ENCODE results near the gene RASGRF2. TPM values are rescaled to one million over a fixed set of nuclear protein-coding genes. Genes with fewer than 3 reads are reported as not detected.
A peak's percentile ranks its signal among the peaks of the same experiment; 100 is the strongest.

Gene RASGRF2
- total RNA-seq: 6.9 and 9.4 TPM in 2 replicates

GRCh38 chr5:80959768-80960442 is at the start of gene RASGRF2:
RASGRF2 (plus strand) TSS chr5:80960363; CDS start chr5:80960739, 376 bp downstream.
- DNase-seq (ENCODE audit: low read depth, low spot score): no peak

- no peak for DNase-seq (ENCODE audit: low read depth, low spot score)
These were observed 47.7 kb upstream of the RASGRF2 start for GRCh38 chr5:80912479-80912878.

- no peak for DNase-seq (ENCODE audit: low read depth, low spot score)
These were observed 44.4 kb upstream of the RASGRF2 start for GRCh38 chr5:80915716-80916115.

GRCh38 chr5:80916676-80917075 is 43.5 kb upstream of the RASGRF2 start:
- DNase-seq (ENCODE audit: low read depth, low spot score): no peak

GRCh38 chr5:80917631-80918030 is 42.5 kb upstream of the RASGRF2 start:
- DNase-seq (ENCODE audit: low read depth, low spot score): no peak

- DNase-seq (ENCODE audit: low read depth, low spot score): no peak
These were observed 40.4 kb upstream of the RASGRF2 start for GRCh38 chr5:80919678-80920196.

- no peak for DNase-seq (ENCODE audit: low read depth, low spot score)
These were observed 39.8 kb upstream of the RASGRF2 start for GRCh38 chr5:80920333-80920732.

GRCh38 chr5:80921026-80921425 is 39.1 kb upstream of the RASGRF2 start:
- no peak for DNase-seq (ENCODE audit: low read depth, low spot score)

- no peak for DNase-seq (ENCODE audit: low read depth, low spot score)
These were observed 34.2 kb upstream of the RASGRF2 start for GRCh38 chr5:80925931-80926330.

- DNase-seq (ENCODE audit: low read depth, low spot score): no peak
These were observed 33.6 kb upstream of the RASGRF2 start for GRCh38 chr5:80926536-80926935.

- no peak for DNase-seq (ENCODE audit: low read depth, low spot score)
These were observed 33.0 kb upstream of the RASGRF2 start for GRCh38 chr5:80926979-80927656.

GRCh38 chr5:80928073-80928472 is 32.1 kb upstream of the RASGRF2 start:
- no peak for DNase-seq (ENCODE audit: low read depth, low spot score)

- no peak for DNase-seq (ENCODE audit: low read depth, low spot score)
These were observed 29.2 kb upstream of the RASGRF2 start for GRCh38 chr5:80930940-80931339.

- no peak for DNase-seq (ENCODE audit: low read depth, low spot score)
These were observed 28.8 kb upstream of the RASGRF2 start for GRCh38 chr5:80931411-80931810.

- DNase-seq (ENCODE audit: low read depth, low spot score): no peak
These were observed 27.1 kb upstream of the RASGRF2 start for GRCh38 chr5:80933036-80933435.

GRCh38 chr5:80934751-80935150 is 25.4 kb upstream of the RASGRF2 start:
- DNase-seq (ENCODE audit: low read depth, low spot score): no peak

GRCh38 chr5:80935811-80936385 is 24.3 kb upstream of the RASGRF2 start:
- peak; percentile 7 for DNase-seq (ENCODE audit: low read depth, low spot score)

- DNase-seq (ENCODE audit: low read depth, low spot score): no peak
These were observed 23.3 kb upstream of the RASGRF2 start for GRCh38 chr5:80936881-80937280.

- DNase-seq (ENCODE audit: low read depth, low spot score): no peak
These were observed 22.4 kb upstream of the RASGRF2 start for GRCh38 chr5:80937584-80938356.

GRCh38 chr5:80941496-80941895 is 18.7 kb upstream of the RASGRF2 start:
- DNase-seq (ENCODE audit: low read depth, low spot score): no peak

GRCh38 chr5:80951366-80951765 is 8.8 kb upstream of the RASGRF2 start:
- DNase-seq (ENCODE audit: low read depth, low spot score): no peak

- no peak for DNase-seq (ENCODE audit: low read depth, low spot score)
These were observed 6.6 kb upstream of the RASGRF2 start for GRCh38 chr5:80953587-80953986.
